ENCODE results near the gene TM2D1. TPM values are rescaled to one million over a fixed set of nuclear protein-coding genes. Genes with fewer than 3 reads are reported as not detected.
"Not testable (repeated sequence)": the region's sequence is repeated elsewhere in the genome, so short reads cannot be mapped to it uniquely, and the experiment has no call there.

The TM2D1 gene
- total and polyA plus RNA-seq, 10 of the 15 experiments (the other 5 are each of a cell fraction or from before 2014, with no cell fraction given): 21.0 to 46.6 (median 36.7) TPM

- Histone ChIP-seq H3K4me1 (ENCODE audit: control insufficient read depth, insufficient read depth, low read length) (no peaks in the 10 kb centered on the region), H4K20me1 (ENCODE audit: control insufficient read depth, insufficient read depth) (no peaks in the 10 kb centered on the region), H3K9me3 (replicated peaks; ENCODE audit: control insufficient read depth, insufficient read depth, low read length) (no peaks in the 10 kb centered on the region), H3K4me2 (ENCODE audit: control insufficient read depth, insufficient read depth) (no peak overlapping the region), H2AFZ (ENCODE audit: control insufficient read depth, low read depth, low read length) (no peak overlapping the region), H3K36me3 (ENCODE audit: control insufficient read depth in 2 of 2, insufficient read depth in 2 of 2, low read length in 1 of 2) (peaks cover 0 to 2% of the 10 kb centered on the region in 2 experiments; a peak in 1 of 4 replicates), H3K79me2 (ENCODE audit: control insufficient read depth, insufficient read depth, low read length) (no peaks in the 10 kb centered on the region), H3K4me3 (no peak overlapping the region), H3K27ac (ENCODE audit: control insufficient read depth, insufficient read depth) (no peak overlapping the region), H3K9ac (ENCODE audit: control insufficient read depth, insufficient read depth, low read length) (no peak overlapping the region), H3K27me3 (replicated peaks in 1 of 2; ENCODE audit: control insufficient read depth in 2 of 2, insufficient read depth in 2 of 2, low read length in 1 of 2) (no peaks in the 10 kb centered on the region)
- SMC1A ChIA-PET (ENCODE audit: uncharacterized antibody, unreplicated experiment): interaction anchor here (0.7 to 1.6 kb wide), 2 partner anchors 11 to 702 kb away, joined by 3 to 4 read pairs; no protein-coding TSS in a partner anchor
- FAIRE-seq: no peak
- CTCF ChIA-PET: interaction anchor here (0.8 to 1.0 kb wide), 2 partner anchors 23 to 86 kb away, joined by 3 to 4 read pairs; no protein-coding TSS in a partner anchor
- DNase-seq (ENCODE audit: low read depth, low spot score): no peak
- POLR2A ChIA-PET: interaction anchor here (0.7 to 1.1 kb wide), 2 partner anchors 20 to 626 kb away, joined by 3 to 4 read pairs; no protein-coding TSS in a partner anchor
- 96% methylated on average over 2 of the region's 2 CpGs for WGBS (ENCODE audit: insufficient coverage, insufficient replicate concordance, low lambda C conversion rate, missing lambda C conversion rate)
- in situ Hi-C loops (cut with MboI) (no loop called here), intact Hi-C loops (cut with micrococcal nuclease; ENCODE audit: unreplicated experiment) (no loop called here)
- no TSS peak for BruUV-seq (replicated peaks)
- TF ChIP-seq USF1 (IDR thresholded peaks at IDR 0.05; ENCODE audit: borderline replicate concordance, extremely low read length, insufficient read depth, low read depth, low read length) (no peak), SP1 (IDR thresholded peaks at IDR 0.05; ENCODE audit: low read depth, low read length) (no peak), MYC (IDR thresholded peaks at IDR 0.05; ENCODE audit: insufficient read depth, insufficient read length, insufficient replicate concordance, low read length, severe bottlenecking) (no peak), MYB (IDR thresholded peaks at IDR 0.05; ENCODE audit: borderline replicate concordance, low read depth, low read length) (no peak)
- RAD21 ChIA-PET (ENCODE audit: unreplicated experiment): no interaction called here
- ATAC-seq: no peak
Observed at GRCh38 chr1:61680500-61680899, 44.4 kb downstream of the TM2D1 start.

GRCh38 chr1:61676881-61677280 lies 48.1 kb downstream of the TM2D1 start:
- BruUV-seq (replicated peaks); DNase-seq (ENCODE audit: low read depth, low spot score); H3K4me2 ChIP-seq (ENCODE audit: control insufficient read depth, insufficient read depth); POLR2A ChIA-PET; H3K4me3 ChIP-seq; H3K4me1 ChIP-seq (ENCODE audit: control insufficient read depth, insufficient read depth, low read length); CTCF ChIA-PET; SMC1A ChIA-PET (ENCODE audit: uncharacterized antibody, unreplicated experiment); H3K9ac ChIP-seq (ENCODE audit: control insufficient read depth, insufficient read depth, low read length); H3K9me3 ChIP-seq (replicated peaks; ENCODE audit: control insufficient read depth, insufficient read depth, low read length); H3K79me2 ChIP-seq (ENCODE audit: control insufficient read depth, insufficient read depth, low read length); H3K36me3 ChIP-seq (ENCODE audit: control insufficient read depth in 2 of 2, insufficient read depth in 2 of 2, low read length in 1 of 2); intact Hi-C loops (cut with micrococcal nuclease; ENCODE audit: unreplicated experiment); ATAC-seq; RAD21 ChIA-PET (ENCODE audit: unreplicated experiment); in situ Hi-C loops (cut with MboI); H2AFZ ChIP-seq (ENCODE audit: control insufficient read depth, low read depth, low read length); FAIRE-seq; H3K27me3 ChIP-seq (replicated peaks in 1 of 2; ENCODE audit: control insufficient read depth in 2 of 2, insufficient read depth in 2 of 2, low read length in 1 of 2); H4K20me1 ChIP-seq (ENCODE audit: control insufficient read depth, insufficient read depth); H3K27ac ChIP-seq (ENCODE audit: control insufficient read depth, insufficient read depth): not testable (repeated sequence)
- 100% methylated on average over 2 of the region's 2 CpGs for WGBS (ENCODE audit: insufficient coverage, insufficient replicate concordance, low lambda C conversion rate, missing lambda C conversion rate)

Measured in GM12878 (cell line).